ENCODE results near the gene KIAA0753.

Gene KIAA0753

GRCh38 chr17:6677158-6677831 lies 36.8 kb upstream of the KIAA0753 start:
- H2AFZ ChIP-seq (ENCODE audit: low read depth, low read length, severe bottlenecking): no peak overlapping the region
- H3K27ac ChIP-seq (ENCODE audit: low read depth, low read length): no peak overlapping the region
- H3K4me3 ChIP-seq (ENCODE audit: insufficient read depth, low read length, poor library complexity, severe bottlenecking): no peak overlapping the region
- H3K4me2 ChIP-seq (ENCODE audit: low read depth, low read length, poor library complexity, severe bottlenecking): no peak overlapping the region
- TF ChIP-seq EZH2phosphoT487 (conservative IDR thresholded peaks at IDR 0.05; ENCODE audit: low read length): no peak
- TF ChIP-seq CTCF (IDR thresholded peaks at IDR 0.05; ENCODE audit: insufficient read depth, low read length, poor library complexity, severe bottlenecking): no peak
- H3K9me3 ChIP-seq (ENCODE audit: insufficient read depth, low read length): no peaks in the 10 kb centered on the region
- H3K27me3 ChIP-seq (ENCODE audit: low read length): no peaks in the 10 kb centered on the region
- H3F3A ChIP-seq (ENCODE audit: insufficient read depth): no peaks in the 10 kb centered on the region
- H3K36me3 ChIP-seq (ENCODE audit: low read length): no peaks in the 10 kb centered on the region
- H3K9ac ChIP-seq (ENCODE audit: low read length): no peak overlapping the region
- H4K20me1 ChIP-seq (ENCODE audit: low read depth, low read length): no peaks in the 10 kb centered on the region
- no peaks in the 10 kb centered on the region for H3K9me2 ChIP-seq (replicated peaks; ENCODE audit: insufficient read depth, low read length)
- no peaks in the 10 kb centered on the region for H3K79me2 ChIP-seq (ENCODE audit: insufficient read depth, low read length)

- Histone ChIP-seq H3K4me2 (ENCODE audit: low read depth, low read length, poor library complexity, severe bottlenecking) (no peak overlapping the region), H3K36me3 (ENCODE audit: low read length) (no peaks in the 10 kb centered on the region), H4K20me1 (ENCODE audit: low read depth, low read length) (no peaks in the 10 kb centered on the region), H3K9ac (ENCODE audit: low read length) (no peak overlapping the region), H3K79me2 (ENCODE audit: insufficient read depth, low read length) (no peaks in the 10 kb centered on the region), H2AFZ (ENCODE audit: low read depth, low read length, severe bottlenecking) (no peak overlapping the region), H3K9me3 (ENCODE audit: insufficient read depth, low read length) (no peaks in the 10 kb centered on the region), H3K9me2 (replicated peaks; ENCODE audit: insufficient read depth, low read length) (no peaks in the 10 kb centered on the region), H3F3A (ENCODE audit: insufficient read depth) (no peaks in the 10 kb centered on the region), H3K27me3 (ENCODE audit: low read length) (no peaks in the 10 kb centered on the region), H3K4me3 (ENCODE audit: insufficient read depth, low read length, poor library complexity, severe bottlenecking) (no peak overlapping the region), H3K27ac (ENCODE audit: low read depth, low read length) (no peak overlapping the region)
- TF ChIP-seq CTCF (IDR thresholded peaks at IDR 0.05; ENCODE audit: insufficient read depth, low read length, poor library complexity, severe bottlenecking) (no peak), EZH2phosphoT487 (conservative IDR thresholded peaks at IDR 0.05; ENCODE audit: low read length) (no peak)
These were observed 36.3 kb upstream of the KIAA0753 start for GRCh38 chr17:6676802-6677157.

- H3K9me2 ChIP-seq (replicated peaks; ENCODE audit: insufficient read depth, low read length): no peaks in the 10 kb centered on the region
- H3K4me3 ChIP-seq (ENCODE audit: insufficient read depth, low read length, poor library complexity, severe bottlenecking): no peak overlapping the region
- no peak overlapping the region for H3K4me2 ChIP-seq (ENCODE audit: low read depth, low read length, poor library complexity, severe bottlenecking)
- TF ChIP-seq EZH2phosphoT487 (conservative IDR thresholded peaks at IDR 0.05; ENCODE audit: low read length) (no peak), CTCF (IDR thresholded peaks at IDR 0.05; ENCODE audit: insufficient read depth, low read length, poor library complexity, severe bottlenecking) (no peak)
- H2AFZ ChIP-seq (ENCODE audit: low read depth, low read length, severe bottlenecking): no peak overlapping the region
- H3K27me3 ChIP-seq (ENCODE audit: low read length): no peaks in the 10 kb centered on the region
- no peaks in the 10 kb centered on the region for H3F3A ChIP-seq (ENCODE audit: insufficient read depth)
- no peaks in the 10 kb centered on the region for H3K9me3 ChIP-seq (ENCODE audit: insufficient read depth, low read length)
- H4K20me1 ChIP-seq (ENCODE audit: low read depth, low read length): no peaks in the 10 kb centered on the region
- no peak overlapping the region for H3K9ac ChIP-seq (ENCODE audit: low read length)
- no peaks in the 10 kb centered on the region for H3K79me2 ChIP-seq (ENCODE audit: insufficient read depth, low read length)
- H3K36me3 ChIP-seq (ENCODE audit: low read length): no peaks in the 10 kb centered on the region
- no peak overlapping the region for H3K27ac ChIP-seq (ENCODE audit: low read depth, low read length)
These were observed 34.8 kb upstream of the KIAA0753 start for GRCh38 chr17:6675201-6675825.
